OCI-LY1 (cell line): Measurements from ENCODE around the gene UBE2G2.

Experiments used
- H2AFZ ChIP-seq: fragments of 200-600 bp; sonication (generic), shearing (Covaris generic); 2 replicates; pipeline ENCODE4 v1.6.0; 2014; ENCODE audit warnings: antibody characterized with exemption, mild to moderate bottlenecking, low read length
- H3F3A ChIP-seq: fragments of 200-600 bp; sonication (generic), shearing (Covaris generic); 2 replicates; pipeline ENCODE4 v1.6.0; 2014; ENCODE audit warnings: mild to moderate bottlenecking, antibody characterized with exemption, low read length, moderate library complexity; ENCODE audit not compliant: insufficient read depth
- H3K27ac ChIP-seq: fragments of 200-600 bp; sonication (generic); 2 replicates; pipeline ENCODE4 v1.5.1; 2014; ENCODE audit warnings: low read length, mixed run types, mild to moderate bottlenecking, low read depth; ENCODE audit not compliant: poor library complexity, severe bottlenecking
- H3K27me3 ChIP-seq: fragments of 200-600 bp; sonication (generic); 2 replicates; pipeline ENCODE4 v1.6.0; 2014; ENCODE audit warnings: antibody characterized with exemption, mild to moderate bottlenecking, low read length, moderate library complexity; ENCODE audit not compliant: insufficient read depth
- H3K36me3 ChIP-seq: fragments of 200-600 bp; sonication (generic); 2 replicates; pipeline ENCODE4 v1.6.1; 2014; ENCODE audit warnings: mild to moderate bottlenecking, antibody characterized with exemption, low read length, moderate library complexity, mixed read lengths; ENCODE audit not compliant: insufficient read depth
- H3K4me1 ChIP-seq: fragments of 200-600 bp; sonication (generic); 2 replicates; pipeline ENCODE4 v1.5.1; 2014; ENCODE audit warnings: mild to moderate bottlenecking, low read length, moderate library complexity; ENCODE audit not compliant: insufficient read depth, severe bottlenecking
- H3K4me2 ChIP-seq: fragments of 200-600 bp; sonication (generic), shearing (Covaris generic); 2 replicates; pipeline ENCODE4 v1.6.1; 2014; ENCODE audit warnings: low read length
- H3K4me3 ChIP-seq: fragments of 200-600 bp; sonication (generic); 2 replicates; pipeline ENCODE4 v1.5.1; 2014; ENCODE audit warnings: low read length, low read depth, mild to moderate bottlenecking, mixed read lengths; ENCODE audit not compliant: poor library complexity, severe bottlenecking
- H3K79me2 ChIP-seq: fragments of 200-600 bp; shearing (Covaris generic); 2 replicates; pipeline ENCODE4 v1.6.1; 2016; ENCODE audit warnings: mixed run types, low read length, mixed read lengths; ENCODE audit not compliant: insufficient read depth
- H3K9ac ChIP-seq: fragments of 200-600 bp; sonication (generic), shearing (Covaris generic); 2 replicates; pipeline ENCODE4 v1.6.1; 2014; ENCODE audit warnings: mild to moderate bottlenecking, low read length, mixed read lengths
- H3K9me2 ChIP-seq: fragments of 200-600 bp; sonication (generic), shearing (Covaris generic); 2 replicates; pipeline ENCODE4 v1.6.1; 2014; ENCODE audit warnings: low read depth, mild to moderate bottlenecking, low read length, mixed read lengths
- H3K9me3 ChIP-seq: fragments of 200-600 bp; shearing (Covaris generic); 2 replicates; pipeline ENCODE4 v1.6.1; 2014; ENCODE audit warnings: low read length, mixed read lengths
- H4K20me1 ChIP-seq: fragments of 200-600 bp; sonication (generic), shearing (Covaris generic); 2 replicates; pipeline ENCODE4 v1.6.0; 2016; ENCODE audit warnings: mild to moderate bottlenecking, low read length; ENCODE audit not compliant: insufficient read depth
- EZH2 ChIP-seq: fragments of 200-600 bp; sonication (generic), shearing (Covaris generic); IDR thresholded peaks from 2 replicates; pipeline ENCODE4 v1.8.0; 2017; ENCODE audit warnings: borderline replicate concordance, mixed run types, mild to moderate bottlenecking, antibody characterized with exemption, low read length, moderate library complexity, mixed read lengths
- TF ChIP-seq, protein P1 (sequence below): fragments of 200-600 bp; sonication (generic), shearing (Covaris generic); IDR thresholded peaks from 2 replicates; pipeline ENCODE4 v1.5.1; 2017; ENCODE audit warnings: mild to moderate bottlenecking, antibody characterized with exemption, low read length, moderate library complexity, mixed read lengths

UBE2G2 gene

DNA sequence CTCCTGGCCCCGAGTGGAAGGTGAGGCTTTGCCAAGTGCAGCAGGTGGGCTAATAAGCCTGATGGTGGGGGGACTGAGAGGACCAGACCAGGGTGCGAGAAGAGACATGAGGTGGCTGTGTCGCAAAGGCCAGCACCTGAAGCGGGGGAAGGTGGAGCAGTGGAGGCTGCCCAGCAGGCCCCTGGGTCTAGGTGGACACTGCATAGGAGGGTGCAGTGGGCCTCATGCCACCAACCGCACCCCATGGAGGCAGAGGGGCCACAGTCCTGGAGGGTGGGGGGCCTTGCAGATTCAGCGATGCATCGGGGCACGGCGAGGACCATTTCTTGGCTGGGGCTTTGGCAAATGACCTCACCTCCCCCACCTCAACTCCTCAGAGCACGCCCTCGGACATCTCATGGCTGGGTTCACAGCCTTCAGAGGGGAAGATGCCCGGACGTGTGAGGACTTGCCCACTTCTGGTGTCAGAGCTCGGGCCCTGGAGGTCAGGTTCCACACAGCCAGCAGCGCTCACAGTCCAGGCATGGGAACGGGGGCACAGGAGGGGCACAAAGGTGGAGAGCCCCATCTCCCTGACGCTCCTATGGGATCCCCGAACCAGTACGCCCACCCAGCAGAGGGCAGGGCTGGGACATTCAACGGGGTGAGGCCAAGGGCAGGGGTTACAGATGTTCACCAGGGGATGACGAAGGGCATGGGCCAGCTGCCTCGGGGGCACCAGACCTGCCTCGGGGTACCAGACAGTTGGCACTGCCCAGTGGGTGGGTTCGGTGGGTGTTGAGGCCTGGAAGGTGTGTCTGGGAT lies 35.4 kb downstream of the UBE2G2 start:
- Histone ChIP-seq H3K4me3 (no peak overlapping the region), H2AFZ (no peak overlapping the region), H3K36me3 (peaks cover 28% of the 10 kb centered on the region), H4K20me1 (no peaks in the 10 kb centered on the region), H3K27me3 (no peaks in the 10 kb centered on the region; the same call in 1 of the 2 replicates), H3K27ac (no peak overlapping the region), H3K79me2 (no peaks in the 10 kb centered on the region), H3K4me1 (no peaks in the 10 kb centered on the region), H3K4me2 (no peak overlapping the region), H3K9me3 (no peaks in the 10 kb centered on the region), H3F3A (no peaks in the 10 kb centered on the region), H3K9ac (no peak overlapping the region), H3K9me2 (no peaks in the 10 kb centered on the region)
- TF ChIP-seq, protein P1, sequence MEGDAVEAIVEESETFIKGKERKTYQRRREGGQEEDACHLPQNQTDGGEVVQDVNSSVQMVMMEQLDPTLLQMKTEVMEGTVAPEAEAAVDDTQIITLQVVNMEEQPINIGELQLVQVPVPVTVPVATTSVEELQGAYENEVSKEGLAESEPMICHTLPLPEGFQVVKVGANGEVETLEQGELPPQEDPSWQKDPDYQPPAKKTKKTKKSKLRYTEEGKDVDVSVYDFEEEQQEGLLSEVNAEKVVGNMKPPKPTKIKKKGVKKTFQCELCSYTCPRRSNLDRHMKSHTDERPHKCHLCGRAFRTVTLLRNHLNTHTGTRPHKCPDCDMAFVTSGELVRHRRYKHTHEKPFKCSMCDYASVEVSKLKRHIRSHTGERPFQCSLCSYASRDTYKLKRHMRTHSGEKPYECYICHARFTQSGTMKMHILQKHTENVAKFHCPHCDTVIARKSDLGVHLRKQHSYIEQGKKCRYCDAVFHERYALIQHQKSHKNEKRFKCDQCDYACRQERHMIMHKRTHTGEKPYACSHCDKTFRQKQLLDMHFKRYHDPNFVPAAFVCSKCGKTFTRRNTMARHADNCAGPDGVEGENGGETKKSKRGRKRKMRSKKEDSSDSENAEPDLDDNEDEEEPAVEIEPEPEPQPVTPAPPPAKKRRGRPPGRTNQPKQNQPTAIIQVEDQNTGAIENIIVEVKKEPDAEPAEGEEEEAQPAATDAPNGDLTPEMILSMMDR = no peak
- no peak for TF ChIP-seq EZH2

DNA sequence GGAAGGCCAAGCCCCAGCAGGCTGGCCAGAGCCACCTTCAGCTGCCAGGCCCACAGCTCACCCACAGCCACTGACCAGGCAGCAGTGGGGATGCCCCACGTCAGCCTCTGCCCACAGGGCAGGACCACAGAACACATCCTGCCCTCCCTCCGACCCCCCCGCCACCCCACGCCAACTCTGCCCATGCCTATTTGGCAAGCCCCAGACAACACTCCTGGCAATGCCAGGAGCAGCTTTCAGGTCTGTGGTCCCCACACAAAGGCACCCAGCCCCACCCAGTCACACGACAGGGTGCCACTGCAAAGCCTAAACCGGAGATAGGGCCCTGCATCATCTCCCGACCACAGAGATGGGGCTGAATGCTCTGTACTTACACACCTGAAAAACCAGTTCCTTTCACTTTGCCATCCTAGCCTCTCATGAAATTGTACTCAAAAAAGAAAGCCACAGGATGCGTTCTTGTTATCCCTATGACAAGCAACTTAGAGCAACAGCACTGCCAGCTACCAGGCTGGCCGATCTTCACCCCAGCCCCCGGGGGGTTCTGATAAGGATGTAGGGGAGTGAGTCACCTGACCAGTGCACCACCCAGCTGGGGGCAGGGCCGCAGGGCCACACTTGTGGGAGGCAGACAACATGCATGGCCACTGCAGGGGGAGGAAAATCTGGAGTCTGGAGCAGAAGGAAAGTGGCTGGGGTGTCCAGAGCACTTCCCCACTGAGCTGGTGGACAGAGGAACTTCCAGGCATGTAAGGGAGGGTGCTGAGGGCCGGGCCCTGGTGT lies 36.2 kb downstream of the UBE2G2 start:
- no peak for TF ChIP-seq EZH2
- TF ChIP-seq, protein P1 = no peak
- Histone ChIP-seq H4K20me1 (no peaks in the 10 kb centered on the region), H3K27ac (no peak overlapping the region), H3K27me3 (no peaks in the 10 kb centered on the region; the same call in 1 of the 2 replicates), H3F3A (no peaks in the 10 kb centered on the region), H2AFZ (no peak overlapping the region), H3K4me1 (no peaks in the 10 kb centered on the region), H3K4me2 (no peak overlapping the region), H3K9me3 (no peaks in the 10 kb centered on the region), H3K79me2 (no peaks in the 10 kb centered on the region), H3K36me3 (peaks cover 20% of the 10 kb centered on the region), H3K9me2 (no peaks in the 10 kb centered on the region), H3K4me3 (no peak overlapping the region), H3K9ac (no peak overlapping the region)

DNA sequence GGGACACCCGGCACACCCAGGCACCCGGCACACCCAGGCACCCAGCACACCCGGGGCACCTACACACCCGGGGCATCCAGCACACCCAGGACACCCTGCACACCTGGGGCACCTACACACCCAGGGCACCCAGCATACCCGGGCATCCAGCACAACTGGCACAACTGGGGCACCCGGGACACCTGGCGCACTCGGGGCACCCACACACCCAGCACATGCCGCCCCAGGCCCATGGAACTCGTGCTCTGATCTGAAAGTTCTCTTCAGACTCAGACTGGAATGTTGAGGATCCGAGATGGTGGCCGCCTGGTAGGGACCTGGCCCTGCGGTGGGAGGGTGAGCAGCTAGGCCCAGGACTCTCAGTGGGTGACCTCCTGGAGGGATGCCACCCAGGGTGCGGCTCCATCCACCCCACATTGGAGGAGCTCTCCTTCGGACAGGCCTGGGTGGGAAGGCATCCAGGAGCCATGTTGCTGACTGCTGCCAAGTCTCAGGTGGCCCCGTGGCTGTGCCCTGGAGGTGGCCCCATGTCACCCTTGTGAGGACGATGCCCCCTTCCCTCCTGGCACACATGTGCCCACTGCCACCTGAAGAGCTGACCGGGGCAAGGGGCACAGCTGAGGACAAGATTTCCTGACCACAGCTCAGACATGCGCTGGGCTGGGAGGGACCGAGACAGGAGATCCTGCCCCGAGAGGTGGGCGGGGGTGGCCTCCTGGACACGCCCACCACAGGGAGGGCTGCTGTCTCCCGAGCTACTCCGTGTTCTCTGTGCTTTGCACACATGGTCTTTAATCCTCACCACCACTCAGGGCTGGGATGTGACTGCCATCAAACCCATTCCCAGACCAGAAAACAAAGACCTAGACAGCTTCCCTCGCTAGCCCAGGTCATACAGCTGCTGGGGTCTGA lies 37.0 kb downstream of the UBE2G2 start:
- Histone ChIP-seq H3K4me1 (no peaks in the 10 kb centered on the region), H2AFZ (no peak overlapping the region)
- TF ChIP-seq, protein P1 = no peak

More for the DNA sequence above, 37.0 kb downstream of the UBE2G2 start:
- no peaks in the 10 kb centered on the region for H3F3A ChIP-seq
- H3K9ac ChIP-seq = no peak overlapping the region
- peaks cover 12% of the 10 kb centered on the region for H3K36me3 ChIP-seq
- H3K4me2 ChIP-seq = no peak overlapping the region
- no peaks in the 10 kb centered on the region for H3K79me2 ChIP-seq
- H3K27me3 ChIP-seq = no peaks in the 10 kb centered on the region; the same call in 1 of the 2 replicates
- no peak overlapping the region for H3K4me3 ChIP-seq
- no peaks in the 10 kb centered on the region for H3K9me2 ChIP-seq
- H3K9me3 ChIP-seq = no peaks in the 10 kb centered on the region
- H4K20me1 ChIP-seq = no peaks in the 10 kb centered on the region
- no peak overlapping the region for H3K27ac ChIP-seq
